Astrocyte of the spinal cord (primary cell): Measurements from ENCODE around the gene FOXK1.

Experiments used
- DNase-seq: peaks from one replicate; pipeline ENCODE4 v3.0.0; 2011; ENCODE audit warnings: low read depth, low spot score
- H3K4me3 ChIP-seq: 2 replicates; pipeline ENCODE4 v1.5.1; 2011; ENCODE audit warnings: low read depth, mild to moderate bottlenecking, low read length, moderate library complexity
- in situ Hi-C: cut with HindIII; loops from 2 replicates; pipeline ENCODE4 v1.10.0; 2017; ENCODE audit warnings: low sequenced_read_pairs
- TF ChIP-seq, protein P1 (sequence below): IDR thresholded peaks from 2 replicates; pipeline ENCODE4 v1.5.1; 2012; ENCODE audit warnings: low read depth, mild to moderate bottlenecking, low read length, inconsistent platforms

The FOXK1 gene

DNA sequence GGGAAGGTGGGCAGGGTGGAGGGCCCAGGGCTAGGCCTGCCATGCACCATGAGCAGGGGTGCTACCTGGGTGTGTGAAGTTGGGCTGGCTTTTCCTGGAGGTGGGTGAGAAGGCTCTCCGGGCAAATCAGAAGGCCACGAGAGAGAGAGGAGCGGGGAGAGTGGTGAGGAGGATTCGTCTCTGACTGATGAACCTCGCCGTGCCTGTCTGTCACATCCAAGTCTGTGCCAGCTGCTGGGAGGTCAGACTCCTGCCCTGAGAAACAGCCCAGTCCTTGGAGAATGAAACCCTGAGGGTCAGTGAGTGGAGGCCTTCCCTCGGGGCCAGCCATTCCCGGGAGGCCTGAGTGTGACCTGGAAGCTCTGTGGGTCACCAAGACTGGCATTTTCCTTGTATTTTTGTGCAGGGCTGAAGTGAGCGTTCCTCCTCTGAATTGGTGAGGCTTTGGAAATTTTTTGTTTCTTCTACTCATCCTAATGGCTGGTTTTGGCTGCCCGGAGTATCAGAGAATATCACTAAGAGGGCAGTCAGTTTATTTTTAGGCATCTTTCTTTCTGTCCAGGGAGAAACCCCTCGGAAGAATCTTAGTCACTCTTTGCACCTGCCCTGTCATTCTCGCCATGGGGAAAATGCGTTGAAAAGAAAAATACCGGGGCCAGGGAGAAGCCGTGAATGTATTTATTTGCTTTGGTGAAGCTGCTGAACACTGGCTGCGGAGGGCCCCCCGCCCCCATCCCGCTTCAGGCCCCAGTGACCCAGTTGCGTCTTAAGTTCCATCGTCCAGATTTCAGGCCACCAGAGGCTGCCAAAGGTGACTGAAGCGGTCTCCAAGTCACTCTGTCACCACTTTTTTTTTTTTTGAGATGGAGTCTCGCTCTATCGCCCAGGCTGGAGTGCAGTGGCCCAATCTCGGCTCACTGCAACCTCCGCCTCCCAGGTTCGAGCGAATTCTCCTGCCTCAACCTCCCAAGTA, 86.8 kb downstream of the FOXK1 start:
- no peak overlapping the region for H3K4me3 ChIP-seq
- no peak for DNase-seq
- TF ChIP-seq, protein P1, sequence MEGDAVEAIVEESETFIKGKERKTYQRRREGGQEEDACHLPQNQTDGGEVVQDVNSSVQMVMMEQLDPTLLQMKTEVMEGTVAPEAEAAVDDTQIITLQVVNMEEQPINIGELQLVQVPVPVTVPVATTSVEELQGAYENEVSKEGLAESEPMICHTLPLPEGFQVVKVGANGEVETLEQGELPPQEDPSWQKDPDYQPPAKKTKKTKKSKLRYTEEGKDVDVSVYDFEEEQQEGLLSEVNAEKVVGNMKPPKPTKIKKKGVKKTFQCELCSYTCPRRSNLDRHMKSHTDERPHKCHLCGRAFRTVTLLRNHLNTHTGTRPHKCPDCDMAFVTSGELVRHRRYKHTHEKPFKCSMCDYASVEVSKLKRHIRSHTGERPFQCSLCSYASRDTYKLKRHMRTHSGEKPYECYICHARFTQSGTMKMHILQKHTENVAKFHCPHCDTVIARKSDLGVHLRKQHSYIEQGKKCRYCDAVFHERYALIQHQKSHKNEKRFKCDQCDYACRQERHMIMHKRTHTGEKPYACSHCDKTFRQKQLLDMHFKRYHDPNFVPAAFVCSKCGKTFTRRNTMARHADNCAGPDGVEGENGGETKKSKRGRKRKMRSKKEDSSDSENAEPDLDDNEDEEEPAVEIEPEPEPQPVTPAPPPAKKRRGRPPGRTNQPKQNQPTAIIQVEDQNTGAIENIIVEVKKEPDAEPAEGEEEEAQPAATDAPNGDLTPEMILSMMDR, result no peak
- in situ Hi-C loops, result no loop called here

DNA sequence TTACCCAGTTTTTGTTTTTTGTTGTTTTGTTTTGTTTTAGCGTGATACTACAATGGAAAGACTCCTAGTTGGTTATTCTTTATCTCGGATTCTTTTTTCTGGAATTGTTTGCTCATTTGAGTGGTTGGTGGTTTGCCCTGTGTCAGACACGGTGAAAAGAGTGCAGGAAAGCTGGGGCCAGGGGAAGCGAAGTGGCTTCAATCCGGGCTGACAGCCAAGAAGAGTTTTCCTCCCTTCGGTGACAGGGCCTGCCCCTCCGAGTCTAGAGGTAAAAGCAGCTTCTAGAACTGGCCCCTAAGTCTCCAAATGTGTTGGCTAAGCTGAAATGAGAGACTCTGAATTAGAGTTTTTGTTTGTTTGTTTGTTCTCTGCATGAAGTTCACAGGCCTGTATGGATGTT, 87.7 kb downstream of the FOXK1 start:
- peak; percentile 39 for DNase-seq
- in situ Hi-C loops, result no loop called here
- TF ChIP-seq, protein P1, result no peak

DNA sequence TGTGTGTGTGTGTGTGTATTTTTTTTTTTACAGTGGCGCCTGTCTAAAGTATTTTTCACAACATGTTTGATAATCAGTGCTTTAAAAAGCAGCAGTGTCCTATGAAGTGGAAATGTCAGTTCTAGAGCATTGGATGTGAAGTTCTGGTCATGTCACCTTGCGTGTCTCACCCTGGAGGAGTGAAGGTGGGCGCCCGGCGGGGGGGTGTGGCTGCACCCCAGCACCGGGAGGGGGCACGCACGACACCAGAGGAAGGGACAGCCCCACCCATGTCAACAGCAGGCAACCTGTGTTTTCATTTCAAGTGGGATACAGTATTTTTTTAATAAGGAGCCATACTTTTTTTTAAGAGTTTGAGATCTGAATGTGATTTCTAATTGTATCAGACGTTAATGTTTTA, 88.8 kb downstream of the FOXK1 start:
- DNase-seq, result no peak
- H3K4me3 ChIP-seq, result no peak overlapping the region
- in situ Hi-C loops, result no loop called here
- TF ChIP-seq, protein P1, result no peak

More for the DNA sequence above, 87.7 kb downstream of the FOXK1 start:
- no peak overlapping the region for H3K4me3 ChIP-seq

DNA sequence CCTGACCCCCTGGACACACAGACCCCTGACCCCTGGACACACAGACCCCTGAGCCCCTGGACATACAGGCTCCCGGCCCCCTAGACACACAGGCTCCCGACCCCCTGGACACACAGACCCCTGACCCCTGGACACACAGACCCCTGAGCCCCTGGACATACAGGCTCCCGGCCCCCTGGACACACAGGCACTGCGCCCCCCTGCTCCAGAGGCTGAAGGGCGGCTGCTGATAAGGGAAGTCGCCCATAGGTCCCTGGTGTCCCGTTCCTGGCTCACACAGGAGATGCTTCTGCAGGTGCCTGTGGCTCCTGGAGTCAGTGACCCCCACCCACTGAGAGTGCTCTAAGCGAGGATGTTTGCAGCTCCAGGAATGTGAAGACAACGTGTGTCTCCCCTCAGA, 89.6 kb downstream of the FOXK1 start:
- TF ChIP-seq, protein P1, result no peak
- in situ Hi-C loops, result no loop called here

GRCh38 chr7:4772306-4772705, 90.2 kb downstream of the FOXK1 start:
- DNase-seq, result no peak
- in situ Hi-C loops, result no loop called here
- TF ChIP-seq, protein P1, result no peak
- H3K4me3 ChIP-seq, result no peak overlapping the region

More for the DNA sequence above, 89.6 kb downstream of the FOXK1 start:
- no peak overlapping the region for H3K4me3 ChIP-seq
- no peak for DNase-seq

DNA sequence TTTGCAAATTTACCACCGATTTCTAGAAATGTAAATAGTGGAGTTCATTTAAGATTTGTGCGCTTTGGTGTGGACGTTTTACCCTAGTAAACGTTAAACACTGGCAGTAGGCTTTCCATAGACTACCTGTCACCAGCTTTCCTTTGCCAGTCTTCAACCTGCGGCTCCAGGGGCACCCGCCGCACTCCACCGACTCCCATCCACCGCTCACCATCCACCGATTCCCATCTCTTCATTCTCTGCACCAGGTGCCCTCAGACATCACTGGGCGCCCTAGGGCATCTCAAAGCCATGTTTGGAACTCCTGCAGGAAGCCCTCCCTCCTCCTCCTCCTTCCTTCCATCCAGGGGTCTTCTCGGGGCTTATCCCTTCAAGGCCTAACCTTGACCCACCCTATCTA, 91.9 kb downstream of the FOXK1 start:
- TF ChIP-seq, protein P1, result no peak
- no peak overlapping the region for H3K4me3 ChIP-seq
- in situ Hi-C loops, result no loop called here

More for the DNA sequence above, 91.9 kb downstream of the FOXK1 start:
- DNase-seq, result no peak
